GM12878 (cell line): ENCODE measurements around the gene ISG20. TPM values are rescaled to one million over a fixed set of nuclear protein-coding genes. Genes with fewer than 3 reads are reported as not detected.

Source experiments
- ATAC-seq: fragments of 200-7000 bp; cut with Tn5 transposase; 3 replicates; pipeline ENCODE4 v1.9.1; 2020; ENCODE audit warnings: mild to moderate bottlenecking, moderate library complexity
- BruUV-seq: library from RNA; stranded (reverse); fragments of 400-500 nt; replicated peaks from 2 replicates; lab custom pipeline; 2021; lab: Mats Ljungman, UMichigan
- CTCF ChIA-PET: fragments of 300-600 bp; sonication (Branson Sonifier 250); formaldehyde crosslinking; extraction: SDS; loops from one replicate; lab custom pipeline; 2021; ENCODE audit warnings: inconsistent platforms; lab: Yijun Ruan, JAX
- POLR2A ChIA-PET: fragments of 350-600 bp; formaldehyde crosslinking; extraction: SDS; loops from one replicate; lab custom pipeline; 2021; ENCODE audit warnings: inconsistent platforms; lab: Charles Lee
- RAD21 ChIA-PET: fragments of 300-600 bp; sonication (Branson Sonifier 250); formaldehyde crosslinking; loops from one replicate; lab custom pipeline; 2023; ENCODE audit warnings: antibody characterized with exemption; ENCODE audit not compliant: unreplicated experiment; lab: Charles Lee
- SMC1A ChIA-PET: fragments of 300-600 bp; sonication (Branson Sonifier 250); formaldehyde crosslinking; loops from one replicate; lab custom pipeline; 2023; ENCODE audit not compliant: unreplicated experiment, uncharacterized antibody; lab: Charles Lee
- DNase-seq: peaks from one replicate; pipeline ENCODE4 v3.0.0-alpha.2; 2011; ENCODE audit warnings: low read depth, low spot score
- FAIRE-seq: peaks from 3 replicates; lab custom pipeline; 2011; peaks lifted over from hg19 to GRCh38; lab: Jason Lieb, UNC
- H2AFZ ChIP-seq: 2 replicates; pipeline ENCODE4 v1.6.0; 2011; ENCODE audit warnings: low read depth, low read length, control low read depth; ENCODE audit not compliant: control insufficient read depth
- H3K27ac ChIP-seq: 2 replicates; pipeline ENCODE4 v1.5.1; 2011; ENCODE audit warnings: control low read depth; ENCODE audit not compliant: control insufficient read depth, insufficient read depth
- H3K27me3 ChIP-seq, 2 experiments: replicated peaks in 1 of 2; 2 replicates each; pipeline versions ENCODE4 v1.6.0 to v1.6.1; 2011; ENCODE audit warnings: low read length in 1 of 2; ENCODE audit not compliant: control insufficient read depth in 2 of 2, insufficient read depth in 2 of 2
- H3K36me3 ChIP-seq, 2 experiments: 2 replicates each; pipeline ENCODE4 v1.5.1; 2011; ENCODE audit warnings: low read length in 1 of 2; ENCODE audit not compliant: control insufficient read depth in 2 of 2, insufficient read depth in 2 of 2
- H3K4me1 ChIP-seq: 2 replicates; pipeline ENCODE4 v1.6.1; 2011; ENCODE audit warnings: mild to moderate bottlenecking, low read length, moderate library complexity, mixed read lengths; ENCODE audit not compliant: control insufficient read depth, insufficient read depth
- H3K4me2 ChIP-seq: 2 replicates; pipeline ENCODE4 v1.6.0; 2011; ENCODE audit warnings: control low read depth; ENCODE audit not compliant: control insufficient read depth, insufficient read depth
- H3K4me3 ChIP-seq: fragments of 200-600 bp; sonication (generic); 2 replicates; pipeline ENCODE4 v1.5.1; 2016
- H3K79me2 ChIP-seq: 2 replicates; pipeline ENCODE4 v1.6.0; 2011; ENCODE audit warnings: low read length; ENCODE audit not compliant: control insufficient read depth, insufficient read depth
- H3K9ac ChIP-seq: 2 replicates; pipeline ENCODE4 v1.8.0; 2011; ENCODE audit warnings: low read length, control low read depth, mixed read lengths; ENCODE audit not compliant: control insufficient read depth, insufficient read depth
- H3K9me3 ChIP-seq: replicated peaks from 3 replicates; pipeline ENCODE4 v1.5.1; 2011; ENCODE audit warnings: mild to moderate bottlenecking, low read length; ENCODE audit not compliant: control insufficient read depth, insufficient read depth
- H4K20me1 ChIP-seq: 2 replicates; pipeline ENCODE4 v1.6.0; 2011; ENCODE audit not compliant: control insufficient read depth, insufficient read depth
- BACH1 ChIP-seq: fragments of 450-650 bp; IDR thresholded peaks from 2 replicates; pipeline ENCODE4 v1.6.1; 2017; ENCODE audit warnings: mild to moderate bottlenecking, borderline replicate concordance
- CHD4 ChIP-seq: fragments of 200-600 bp; sonication (generic); IDR thresholded peaks from 2 replicates; pipeline ENCODE4 v1.6.1; 2016; ENCODE audit warnings: mild to moderate bottlenecking
- MTA2 ChIP-seq: fragments of 450-650 bp; IDR thresholded peaks from 2 replicates; pipeline ENCODE4 v1.6.1; 2016; ENCODE audit warnings: low read depth, mild to moderate bottlenecking, moderate library complexity
- POLR2A ChIP-seq: IDR thresholded peaks from 2 replicates; pipeline ENCODE4 v1.6.1; 2011; ENCODE audit warnings: low read depth, mild to moderate bottlenecking, low read length
- RB1 ChIP-seq: fragments of 450-650 bp; formaldehyde crosslinking; IDR thresholded peaks from 2 replicates; pipeline ENCODE4 v1.6.1; 2017; ENCODE audit warnings: mild to moderate bottlenecking, borderline replicate concordance
- REST ChIP-seq: IDR thresholded peaks from 2 replicates; pipeline ENCODE4 v1.6.1; 2012; ENCODE audit warnings: mild to moderate bottlenecking, low read depth, low read length
- TCF3 ChIP-seq: IDR thresholded peaks from 2 replicates; pipeline ENCODE4 v1.6.1; 2012; ENCODE audit warnings: low read depth, mild to moderate bottlenecking, low read length, borderline replicate concordance; ENCODE audit not compliant: insufficient read depth
- TCF7 ChIP-seq: IDR thresholded peaks from 2 replicates; pipeline ENCODE4 v1.6.1; 2014; ENCODE audit warnings: antibody characterized with exemption, borderline replicate concordance
- ZBTB33 ChIP-seq: fragments of 450-650 bp; IDR thresholded peaks from 2 replicates; pipeline ENCODE4 v1.6.1; 2017; ENCODE audit warnings: mild to moderate bottlenecking
- WGBS: methylation state at CpG from one replicate; pipeline ENCODE4 v1.1.6; 2016; ENCODE audit warnings: low lambda C conversion rate; ENCODE audit not compliant: insufficient replicate concordance, insufficient coverage; ENCODE audit errors: missing lambda C conversion rate; 5-methylcytosine and 5-hydroxymethylcytosine counted together
- in situ Hi-C: fragments of 300-500 bp; cut with MboI; formaldehyde crosslinking; loops from 9 replicates; pipeline ENCODE4 v1.14.3; 2018; ENCODE audit warnings: mixed read lengths
- intact Hi-C: fragments of 100-400 bp; cut with micrococcal nuclease; formaldehyde crosslinking; loops from one replicate; pipeline ENCODE4 v1.14.2; 2022; ENCODE audit not compliant: unreplicated experiment
- polyA plus RNA-seq, 11 experiments: library from polyadenylated mRNA; depleted of rRNA in 4 of 11; unstranded in 6 of 11; stranded (reverse) in 5 of 11; fragments of >200 nt; fragmentation: Nextera tagmentation in 4 of 11; fragmentation: Illumina TruSeq in 1 of 11; extraction: Ambion mirVana in 4 of 11; extraction: Trizol in 1 of 11; gene quantifications; 1 replicate in 1 of 11; 2 replicates in 10 of 11; pipeline versions ENCODE4 v1.2.1 to v1.2.3, GENCODE V29; 2011 to 2016; ENCODE audit warnings: inconsistent platforms in 2 of 11, missing spikeins in 2 of 11, low read depth in 1 of 11
- total RNA-seq, 4 experiments: library from RNA; depleted of rRNA in 3 of 4; stranded (reverse); fragments of >200 nt in 3 of 4; fragmentation: Illumina TruSeq in 1 of 4; extraction: Trizol in 1 of 4; gene quantifications; 2 replicates each; pipeline versions ENCODE4 v1.2.1 to v1.2.3, GENCODE V29; 2013 to 2021

ISG20 gene
- total and polyA plus RNA-seq, 10 of the 15 experiments (the other 5 are each of a cell fraction or from before 2014, with no cell fraction given) = 23.4 to 210 (median 85.9) TPM

- no peak for FAIRE-seq
- intact Hi-C loops (loop anchor here (2.0 kb wide), 3 partner anchors 31 to 269 kb away; partner anchors contain the start of gene HAPLN3), in situ Hi-C loops (loop anchor here (5.0 kb wide), 1 partner anchor 76 kb away; no protein-coding TSS in a partner anchor)
- Histone ChIP-seq H3K9ac (no peak overlapping the region), H3K4me1 (peaks cover 57% of the 10 kb centered on the region), H3K27me3 (no peaks in the 10 kb centered on the region), H3K4me3 (0 out of 2 replicates have a peak overlapping the region, but pooled peaks have one; percentile 0)
- SMC1A ChIA-PET = interaction anchor here (1.4 to 3.6 kb wide), 10 partner anchors 8 to 208 kb away, joined by 3 to 43 read pairs (median 24); partner anchors contain the start of gene ISG20
- no peak for TF ChIP-seq CHD4
- TF ChIP-seq POLR2A = peak; percentile 37; the same call in 1 of the 2 replicates
- TF ChIP-seq RB1 = no peak
- TF ChIP-seq TCF3 = no peak
- TF ChIP-seq, all 136 proteins: peak for 1
- H3K4me2 ChIP-seq = peak overlapping the region; percentile 69
- H3K36me3 ChIP-seq = peaks cover 35% of the 10 kb centered on the region in 2 experiments
- ChIA-PET RAD21 (interaction anchor here (3.3 to 3.7 kb wide), 2 partner anchors 31 to 39 kb away, joined by 38 to 40 read pairs; no protein-coding TSS in a partner anchor), CTCF (interaction anchor here (0.9 to 5.4 kb wide), 9 partner anchors 9 to 208 kb away, joined by 3 to 79 read pairs (median 30); no protein-coding TSS in a partner anchor), POLR2A (interaction anchor here (2.4 kb wide), 1 partner anchor 9 kb away, joined by 8 read pairs; no protein-coding TSS in a partner anchor)
- H3K79me2 ChIP-seq = peaks cover 95% of the 10 kb centered on the region
- no peak for DNase-seq
- no TSS peak for BruUV-seq
- H3K9me3 ChIP-seq = no peaks in the 10 kb centered on the region
- 88% methylated on average over 21 of the region's 23 CpGs for WGBS
- H4K20me1 ChIP-seq = peaks cover 24% of the 10 kb centered on the region
- no peak for ATAC-seq
- no peak overlapping the region for H2AFZ ChIP-seq
- H3K27ac ChIP-seq = no peak overlapping the region
Observed at GRCh38 chr15:88625943-88626741, 12.7 kb upstream of the ISG20 start.

GRCh38 chr15:88627463-88627862, 11.4 kb upstream of the ISG20 start:
- Histone ChIP-seq H3K79me2 (peaks cover 83% of the 10 kb centered on the region), H3K27ac (no peak overlapping the region; the same call in 1 of the 2 replicates), H3K4me1 (peaks cover 59% of the 10 kb centered on the region), H3K9me3 (no peaks in the 10 kb centered on the region), H3K27me3 (no peaks in the 10 kb centered on the region), H3K4me3 (no peak overlapping the region), H4K20me1 (peaks cover 24% of the 10 kb centered on the region), H3K9ac (no peak overlapping the region), H3K4me2 (peak overlapping the region; percentile 26; the same call in 1 of the 2 replicates), H2AFZ (no peak overlapping the region), H3K36me3 (peaks cover 35 to 38% of the 10 kb centered on the region in 2 experiments)
- WGBS = 0% methylated on average over 1 of the region's 1 CpG
- BruUV-seq = TSS peak; percentile 9
- RAD21 ChIA-PET = no interaction called here
- peak; percentile 14; the same call in 2 of the 3 replicates for ATAC-seq
- FAIRE-seq = no peak
- POLR2A ChIA-PET = no interaction called here
- SMC1A ChIA-PET = interaction anchor here (0.6 to 3.3 kb wide), 4 partner anchors 8 to 119 kb away, joined by 3 to 15 read pairs (median 3); partner anchors contain the start of gene ISG20
- intact Hi-C loops = no loop called here
- no peak for DNase-seq
- CTCF ChIA-PET = interaction anchor here (1.3 to 5.4 kb wide), 3 partner anchors 11 to 37 kb away, joined by 4 to 79 read pairs (median 6); no protein-coding TSS in a partner anchor
- in situ Hi-C loops = loop anchor here (5.0 kb wide), 1 partner anchor 75 kb away; no protein-coding TSS in a partner anchor
- TF ChIP-seq REST (no peak), MTA2 (no peak), ZBTB33 (no peak), BACH1 (0 out of 2 replicates have a peak, but pooled peaks have one; percentile 7), TCF7 (peak; percentile 49; the same call in 1 of the 2 replicates)
